Measurements from ENCODE around the gene CT45A6.
"Not testable (repeated sequence)": the region's sequence is repeated elsewhere in the genome, so short reads cannot be mapped to it uniquely, and the experiment has no call there.

Gene CT45A6, protein sequence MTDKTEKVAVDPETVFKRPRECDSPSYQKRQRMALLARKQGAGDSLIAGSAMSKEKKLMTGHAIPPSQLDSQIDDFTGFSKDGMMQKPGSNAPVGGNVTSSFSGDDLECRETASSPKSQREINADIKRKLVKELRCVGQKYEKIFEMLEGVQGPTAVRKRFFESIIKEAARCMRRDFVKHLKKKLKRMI

DNA sequence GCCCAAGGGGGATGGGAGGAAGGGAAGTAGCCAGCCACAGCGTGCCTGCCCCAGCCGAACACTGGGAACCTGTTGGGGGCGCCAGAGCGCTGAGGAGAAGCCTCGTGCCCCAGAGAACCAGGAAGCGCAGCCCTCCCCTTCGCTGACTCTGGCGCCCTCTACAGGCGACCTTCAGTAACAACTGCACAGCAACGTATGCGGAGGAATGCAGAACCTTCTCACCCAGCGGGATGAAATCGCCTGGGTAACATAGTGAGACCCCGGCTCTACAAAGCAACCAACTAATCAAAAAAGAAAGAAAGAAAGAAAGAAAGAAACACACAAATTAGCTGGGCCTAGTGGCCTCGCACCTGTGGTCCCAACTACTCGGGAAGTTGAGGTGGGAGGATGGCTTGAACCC is at the start of gene CT45A6:
Gene CT45A6 (minus strand): TSS at position 101 of the 400 bp plus-strand sequence. CDS start 3,794 bp downstream, outside the sequence.
- not testable (repeated sequence) for DNase-seq (ENCODE audit: low read depth, low spot score)

DNA sequence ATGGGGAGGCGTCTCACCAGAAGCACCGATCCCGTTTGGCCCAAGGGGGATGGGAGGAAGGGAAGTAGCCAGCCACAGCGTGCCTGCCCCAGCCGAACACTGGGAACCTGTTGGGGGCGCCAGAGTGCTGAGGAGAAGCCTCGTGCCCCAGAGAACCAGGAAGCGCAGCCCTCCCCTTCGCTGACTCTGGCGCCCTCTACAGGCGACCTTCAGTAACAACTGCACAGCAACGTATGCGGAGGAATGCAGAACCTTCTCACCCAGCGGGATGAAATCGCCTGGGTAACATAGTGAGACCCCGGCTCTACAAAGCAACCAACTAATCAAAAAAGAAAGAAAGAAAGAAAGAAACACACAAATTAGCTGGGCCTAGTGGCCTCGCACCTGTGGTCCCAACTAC is 34.6 kb upstream of the CT45A6 start, which contains the start of gene CT45A7:
Gene CT45A7 (minus strand): TSS at position 101 of the 400 bp plus-strand sequence. CDS start 3,747 bp downstream, outside the sequence.
- DNase-seq (ENCODE audit: low read depth, low spot score): not testable (repeated sequence)

DNA sequence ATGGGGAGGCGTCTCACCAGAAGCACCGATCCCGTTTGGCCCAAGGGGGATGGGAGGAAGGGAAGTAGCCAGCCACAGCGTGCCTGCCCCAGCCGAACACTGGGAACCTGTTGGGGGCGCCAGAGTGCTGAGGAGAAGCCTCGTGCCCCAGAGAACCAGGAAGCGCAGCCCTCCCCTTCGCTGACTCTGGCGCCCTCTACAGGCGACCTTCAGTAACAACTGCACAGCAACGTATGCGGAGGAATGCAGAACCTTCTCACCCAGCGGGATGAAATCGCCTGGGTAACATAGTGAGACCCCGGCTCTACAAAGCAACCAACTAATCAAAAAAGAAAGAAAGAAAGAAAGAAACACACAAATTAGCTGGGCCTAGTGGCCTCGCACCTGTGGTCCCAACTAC is 17.3 kb upstream of the CT45A6 start, which contains the start of gene CT45A2:
Gene CT45A2 (minus strand): TSS at position 101 of the 400 bp plus-strand sequence. CDS start 3,747 bp downstream, outside the sequence.
- not testable (repeated sequence) for DNase-seq (ENCODE audit: low read depth, low spot score)

DNA sequence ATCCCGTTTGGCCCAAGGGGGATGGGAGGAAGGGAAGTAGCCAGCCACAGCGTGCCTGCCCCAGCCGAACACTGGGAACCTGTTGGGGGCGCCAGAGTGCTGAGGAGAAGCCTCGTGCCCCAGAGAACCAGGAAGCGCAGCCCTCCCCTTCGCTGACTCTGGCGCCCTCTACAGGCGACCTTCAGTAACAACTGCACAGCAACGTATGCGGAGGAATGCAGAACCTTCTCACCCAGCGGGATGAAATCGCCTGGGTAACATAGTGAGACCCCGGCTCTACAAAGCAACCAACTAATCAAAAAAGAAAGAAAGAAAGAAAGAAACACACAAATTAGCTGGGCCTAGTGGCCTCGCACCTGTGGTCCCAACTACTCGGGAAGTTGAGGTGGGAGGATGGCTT is 17.2 kb downstream of the CT45A6 start, which contains the start of gene CT45A5:
Gene CT45A5 (minus strand): TSS at position 101 of the 400 bp plus-strand sequence. CDS start 3,774 bp downstream, outside the sequence.
- not testable (repeated sequence) for DNase-seq (ENCODE audit: low read depth, low spot score)

DNA sequence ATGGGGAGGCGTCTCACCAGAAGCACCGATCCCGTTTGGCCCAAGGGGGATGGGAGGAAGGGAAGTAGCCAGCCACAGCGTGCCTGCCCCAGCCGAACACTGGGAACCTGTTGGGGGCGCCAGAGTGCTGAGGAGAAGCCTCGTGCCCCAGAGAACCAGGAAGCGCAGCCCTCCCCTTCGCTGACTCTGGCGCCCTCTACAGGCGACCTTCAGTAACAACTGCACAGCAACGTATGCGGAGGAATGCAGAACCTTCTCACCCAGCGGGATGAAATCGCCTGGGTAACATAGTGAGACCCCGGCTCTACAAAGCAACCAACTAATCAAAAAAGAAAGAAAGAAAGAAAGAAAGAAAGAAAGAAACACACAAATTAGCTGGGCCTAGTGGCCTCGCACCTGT is 34.5 kb downstream of the CT45A6 start, which contains the start of gene CT45A3:
Gene CT45A3 (minus strand): TSS at position 101 of the 400 bp plus-strand sequence. CDS start 3,747 bp downstream, outside the sequence.
- not testable (repeated sequence) for DNase-seq (ENCODE audit: low read depth, low spot score)

DNA sequence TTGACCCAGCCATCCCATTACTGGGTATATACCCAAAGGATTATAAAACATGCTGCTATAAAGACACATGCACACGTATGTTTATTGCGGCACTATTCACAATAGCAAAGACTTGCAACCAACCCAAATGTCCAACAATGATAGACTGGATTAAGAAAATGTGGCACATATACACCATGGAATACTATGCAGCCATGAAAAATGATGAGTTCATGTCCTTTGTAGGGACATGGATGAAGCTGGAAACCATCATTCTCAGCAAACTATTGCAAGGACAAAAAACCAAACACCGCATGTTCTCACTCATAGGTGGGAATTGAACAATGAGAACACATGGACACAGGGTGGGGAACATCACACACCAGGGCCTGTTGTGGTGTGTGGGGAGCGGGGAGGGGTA is 57.8 kb downstream of the CT45A6 start:
- not testable (repeated sequence) for DNase-seq (ENCODE audit: low read depth, low spot score)

Measured in brain pericyte (primary cell).